GM21367 (cell line): ENCODE measurements around the gene PAGR1.
"Not testable (repeated sequence)": the region's sequence is repeated elsewhere in the genome, so short reads cannot be mapped to it uniquely, and the experiment has no call there.

Experiments
- ATAC-seq: cut with Tn5 transposase; IDR thresholded peaks from one replicate; pipeline ENCODE4 v1.9.1; 2021; ENCODE audit not compliant: unreplicated experiment

The PAGR1 gene

GRCh38 chr16:29815793-29816693 lies at the start of gene PAGR1:
Gene PAGR1, plus strand, starts transcription at chr16:29816152. Its CDS starts 374 bp downstream, at chr16:29816526.
- ATAC-seq, result peak; percentile 45

GRCh38 chr16:29766571-29766970 lies 49.4 kb upstream of the PAGR1 start:
- ATAC-seq, result no peak

GRCh38 chr16:29767062-29767461 lies 48.9 kb upstream of the PAGR1 start:
- ATAC-seq, result no peak

GRCh38 chr16:29769507-29769906 lies 46.4 kb upstream of the PAGR1 start:
- no peak for ATAC-seq

- ATAC-seq, result no peak
Observed at GRCh38 chr16:29770250-29770929, 45.6 kb upstream of the PAGR1 start.

GRCh38 chr16:29772330-29772729 lies 43.6 kb upstream of the PAGR1 start:
- not testable (repeated sequence) for ATAC-seq

GRCh38 chr16:29774730-29775129 lies 41.2 kb upstream of the PAGR1 start:
- ATAC-seq, result no peak

GRCh38 chr16:29775742-29776408 lies 40.1 kb upstream of the PAGR1 start:
- no peak for ATAC-seq

- no peak for ATAC-seq
Observed at GRCh38 chr16:29777576-29778350, 38.2 kb upstream of the PAGR1 start, which contains the start of gene ZG16. Gene ZG16, plus strand, starts transcription at chr16:29778256. Its CDS starts 1,011 bp downstream, at chr16:29779267.

- ATAC-seq, result no peak
Observed at GRCh38 chr16:29779474-29779873, 36.5 kb upstream of the PAGR1 start.

GRCh38 chr16:29783094-29783953 lies 32.6 kb upstream of the PAGR1 start:
- not testable (repeated sequence) for ATAC-seq

GRCh38 chr16:29784157-29784556 lies 31.8 kb upstream of the PAGR1 start:
- no peak for ATAC-seq

GRCh38 chr16:29784901-29785500 lies 31.0 kb upstream of the PAGR1 start:
- no peak for ATAC-seq

- ATAC-seq, result not testable (repeated sequence)
Observed at GRCh38 chr16:29787155-29787554, 28.8 kb upstream of the PAGR1 start.

- no peak for ATAC-seq
Observed at GRCh38 chr16:29789775-29790182, 26.2 kb upstream of the PAGR1 start.

GRCh38 chr16:29790183-29790948 lies 25.6 kb upstream of the PAGR1 start, which contains the start of gene KIF22:
Gene KIF22, plus strand, starts transcription at chr16:29790751. Its CDS starts 9 bp downstream, at chr16:29790760.
- peak; percentile 81 for ATAC-seq

- peak; percentile 9 for ATAC-seq
Observed at GRCh38 chr16:29790949-29791844, 24.8 kb upstream of the PAGR1 start.
